GM18909 (cell line): ENCODE measurements around the gene FBN2.
A peak's percentile ranks its signal among the peaks of the same experiment; 100 is the strongest.

ENCODE experiments used
- ATAC-seq: cut with Tn5 transposase; IDR thresholded peaks from one replicate; pipeline ENCODE4 v1.9.1; 2021; ENCODE audit warnings: mild to moderate bottlenecking; ENCODE audit not compliant: unreplicated experiment, poor library complexity

FBN2 gene

GRCh38 chr5:128538000-128538249, at the start of gene FBN2:
Gene FBN2 (minus strand): TSS chr5:128538245. CDS start chr5:128537603, 642 bp downstream.
- peak; percentile 45 for ATAC-seq

GRCh38 chr5:128587275-128587674, 49.2 kb upstream of the FBN2 start:
- no peak for ATAC-seq

- no peak for ATAC-seq
These were observed 48.8 kb upstream of the FBN2 start for GRCh38 chr5:128586848-128587247.

GRCh38 chr5:128579639-128580038, 41.6 kb upstream of the FBN2 start:
- no peak for ATAC-seq

- no peak for ATAC-seq
These were observed 41.0 kb upstream of the FBN2 start for GRCh38 chr5:128579093-128579492.

GRCh38 chr5:128574041-128574440, 36.0 kb upstream of the FBN2 start:
- ATAC-seq = no peak

- ATAC-seq = no peak
These were observed 34.9 kb upstream of the FBN2 start for GRCh38 chr5:128572930-128573319.

- ATAC-seq = no peak
These were observed 34.2 kb upstream of the FBN2 start for GRCh38 chr5:128572051-128572929.

- ATAC-seq = no peak
These were observed 28.1 kb upstream of the FBN2 start for GRCh38 chr5:128566178-128566577.

GRCh38 chr5:128559300-128560297, 21.6 kb upstream of the FBN2 start:
- ATAC-seq = no peak

- no peak for ATAC-seq
These were observed 15.7 kb upstream of the FBN2 start for GRCh38 chr5:128553747-128554146.

- no peak for ATAC-seq
These were observed 13.4 kb upstream of the FBN2 start for GRCh38 chr5:128551476-128551875.

- no peak for ATAC-seq
These were observed 11.5 kb upstream of the FBN2 start for GRCh38 chr5:128549496-128549895.

GRCh38 chr5:128546658-128547281, 8.7 kb upstream of the FBN2 start:
- no peak for ATAC-seq

- no peak for ATAC-seq
These were observed 3.3 kb upstream of the FBN2 start for GRCh38 chr5:128541385-128541784.

GRCh38 chr5:128539038-128539429, 989 bp upstream of the FBN2 start:
- no peak for ATAC-seq

GRCh38 chr5:128538250-128539037, 399 bp upstream of the FBN2 start:
- ATAC-seq = no peak

- peak; percentile 59 for ATAC-seq
These were observed 635 bp downstream of the FBN2 start for GRCh38 chr5:128537221-128537999.
